ENCODE measurements around the gene EBNA1BP2. TPM values are rescaled to one million over a fixed set of nuclear protein-coding genes. Genes with fewer than 3 reads are reported as not detected.
A peak's percentile ranks its signal among the peaks of the same experiment; 100 is the strongest.
"Not testable (repeated sequence)": the region's sequence is repeated elsewhere in the genome, so short reads cannot be mapped to it uniquely, and the experiment has no call there.

EBNA1BP2 gene
- 100 to 1,000 TPM in 1 of 4 donors, 10 to 100 TPM in 3; 41.5 to 110 (median 49.9) TPM for total RNA-seq

GRCh38 chr1:43171876-43172526, at the start of gene EBNA1BP2, which contains the start of gene CFAP57:
EBNA1BP2 (minus strand) TSS chr1:43172290; CDS start chr1:43172118, 172 bp downstream.
CFAP57 (plus strand) TSS chr1:43172330; CDS start chr1:43172754, 424 bp downstream.
- TF ChIP-seq CTCF (IDR thresholded peaks at IDR 0.05): no peak
- DNase-seq (ENCODE audit: low spot score) (peak; percentile 77), ATAC-seq (ENCODE audit: low FRiP score) (peak; percentile 91)

GRCh38 chr1:43221797-43222196, 49.7 kb upstream of the EBNA1BP2 start:
- no peak for TF ChIP-seq CTCF (IDR thresholded peaks at IDR 0.05)
- DNase-seq (ENCODE audit: low spot score): no peak
- ATAC-seq (ENCODE audit: low FRiP score): no peak

- no peak for DNase-seq (ENCODE audit: low spot score)
- no peak for TF ChIP-seq CTCF (IDR thresholded peaks at IDR 0.05)
- no peak for ATAC-seq (ENCODE audit: low FRiP score)
Measured at GRCh38 chr1:43220905-43221778, 49.1 kb upstream of the EBNA1BP2 start.

- ATAC-seq (ENCODE audit: low FRiP score) (no peak), DNase-seq (ENCODE audit: low spot score) (no peak)
- TF ChIP-seq CTCF (IDR thresholded peaks at IDR 0.05): no peak
Measured at GRCh38 chr1:43217747-43218146, 45.7 kb upstream of the EBNA1BP2 start.

- DNase-seq (ENCODE audit: low spot score) (no peak), ATAC-seq (ENCODE audit: low FRiP score) (no peak)
- no peak for TF ChIP-seq CTCF (IDR thresholded peaks at IDR 0.05)
Measured at GRCh38 chr1:43214501-43215444, 42.7 kb upstream of the EBNA1BP2 start.

GRCh38 chr1:43208277-43208676, 36.2 kb upstream of the EBNA1BP2 start:
- not testable (repeated sequence) for DNase-seq (ENCODE audit: low spot score); ATAC-seq (ENCODE audit: low FRiP score)
